ENCODE measurements around the gene PLPP1.
A peak's percentile ranks its signal among the peaks of the same experiment; 100 is the strongest.
"Not testable (repeated sequence)": the region's sequence is repeated elsewhere in the genome, so short reads cannot be mapped to it uniquely, and the experiment has no call there.

The PLPP1 gene

DNA sequence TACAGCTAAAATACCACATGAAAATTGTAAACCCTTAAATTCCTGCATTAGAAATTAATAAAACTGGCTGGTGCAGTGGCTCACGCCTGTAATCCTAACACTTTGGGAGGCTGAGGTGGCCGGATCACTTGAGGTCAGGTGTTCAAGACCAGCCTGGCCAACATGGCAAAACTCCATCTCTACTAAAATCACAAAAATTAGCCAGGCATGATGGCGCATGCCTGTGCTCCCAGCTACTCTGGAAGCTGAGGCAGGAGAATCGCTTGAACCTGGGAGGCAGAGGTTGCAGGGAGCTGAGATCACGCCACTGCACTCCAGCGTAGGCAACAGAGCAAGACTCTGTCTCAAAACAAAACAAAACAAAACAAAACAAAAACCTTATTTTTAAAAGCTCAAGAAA is 29.1 kb downstream of the PLPP1 start:
- not testable (repeated sequence) for DNase-seq (ENCODE audit: low read depth, low spot score)

DNA sequence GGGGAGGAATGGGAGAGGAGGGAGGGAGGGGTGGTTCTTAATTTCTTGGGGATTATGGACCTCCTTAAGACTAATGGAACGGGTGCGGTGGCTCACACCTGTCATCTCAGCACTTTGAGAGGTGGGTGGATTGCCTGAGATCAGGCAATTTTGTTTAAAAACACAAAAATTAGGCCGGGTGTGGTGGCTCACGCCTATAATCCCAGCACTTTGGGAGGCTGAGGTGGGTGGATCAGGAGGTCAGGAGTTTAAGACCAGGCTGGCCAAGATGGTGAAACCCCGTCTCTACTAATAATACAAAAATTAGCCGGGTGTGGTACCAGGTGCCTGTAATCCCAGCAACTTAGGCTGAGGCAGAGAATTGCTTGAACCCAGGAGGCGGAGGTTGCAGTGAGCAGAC is 30.8 kb downstream of the PLPP1 start:
- not testable (repeated sequence) for DNase-seq (ENCODE audit: low read depth, low spot score)

DNA sequence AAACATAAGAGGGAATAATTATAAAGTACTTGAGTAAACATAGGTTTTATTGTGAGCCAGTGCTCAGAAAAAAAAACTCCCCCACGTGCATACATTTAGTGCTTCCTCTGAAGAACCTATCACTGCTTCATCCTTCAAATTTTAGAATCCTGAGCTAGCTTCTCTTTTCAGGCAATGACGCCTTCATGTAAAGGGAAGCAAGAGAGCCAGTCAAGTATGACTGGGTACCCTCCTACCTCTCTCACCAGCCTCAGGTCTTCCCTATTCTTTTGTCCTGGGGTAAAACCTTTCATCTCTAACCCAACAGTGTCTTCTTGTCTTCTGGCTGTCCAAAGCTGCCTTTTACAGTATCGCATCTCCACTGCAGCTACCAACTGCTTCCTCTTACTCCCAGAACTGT is 32.0 kb downstream of the PLPP1 start:
- no peak for DNase-seq (ENCODE audit: low read depth, low spot score)

DNA sequence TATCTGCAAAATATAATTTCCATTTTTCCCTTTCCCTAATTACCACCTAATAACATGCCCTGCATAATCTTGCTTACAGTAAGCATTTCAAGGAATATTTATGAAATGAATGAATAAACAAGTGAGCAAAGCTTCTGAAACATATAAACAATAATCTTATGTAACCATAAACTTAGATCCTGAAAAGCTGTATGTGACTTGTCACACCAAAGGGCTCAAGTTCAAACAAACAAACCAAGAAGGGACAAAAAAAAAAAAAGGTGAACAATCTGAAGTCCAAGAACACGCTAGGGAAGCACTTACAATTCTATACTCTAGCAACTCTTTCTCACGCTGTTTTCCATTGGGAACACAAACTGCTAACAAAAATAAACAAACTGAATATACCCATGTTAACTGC is 36.3 kb downstream of the PLPP1 start:
- DNase-seq (ENCODE audit: low read depth, low spot score), result no peak

DNA sequence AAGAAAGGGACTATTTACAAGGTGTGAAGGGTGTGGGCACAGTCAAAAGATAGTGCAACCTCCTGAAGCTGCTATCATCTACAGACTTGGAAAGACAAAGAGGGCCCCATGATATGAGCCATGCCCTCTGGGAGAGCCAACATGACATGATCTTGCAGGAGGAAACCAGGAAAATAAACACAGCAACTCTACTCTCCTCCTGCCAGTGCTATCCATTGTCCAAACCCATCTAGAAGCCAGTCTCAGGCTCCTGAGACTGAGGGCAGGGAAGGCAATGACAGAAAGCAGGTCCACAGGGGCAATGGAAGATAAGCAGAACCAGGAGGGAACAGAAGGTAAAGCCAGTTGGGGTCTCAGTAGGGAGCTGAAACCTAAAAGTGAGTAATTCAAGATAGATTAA is 37.1 kb downstream of the PLPP1 start:
- DNase-seq (ENCODE audit: low read depth, low spot score), result no peak

DNA sequence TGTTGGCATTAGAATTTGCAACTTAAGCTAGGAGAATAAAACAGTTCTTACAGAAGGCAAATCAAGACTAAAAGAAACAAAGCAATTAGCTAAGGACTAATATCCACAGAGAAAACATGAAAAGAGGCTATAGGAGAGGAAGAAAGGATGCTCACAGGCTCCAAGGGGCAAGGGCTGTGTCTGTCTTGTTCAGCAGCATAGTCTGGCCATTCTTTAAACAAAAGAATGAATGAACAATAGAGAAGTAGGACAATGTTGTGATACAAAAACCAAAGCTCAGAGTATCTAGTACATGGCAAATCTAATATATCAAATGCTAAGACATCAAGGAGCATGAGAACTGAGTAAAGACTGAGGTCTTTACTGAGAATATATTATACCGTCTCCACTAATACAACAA is 39.5 kb downstream of the PLPP1 start:
- DNase-seq (ENCODE audit: low read depth, low spot score), result no peak

DNA sequence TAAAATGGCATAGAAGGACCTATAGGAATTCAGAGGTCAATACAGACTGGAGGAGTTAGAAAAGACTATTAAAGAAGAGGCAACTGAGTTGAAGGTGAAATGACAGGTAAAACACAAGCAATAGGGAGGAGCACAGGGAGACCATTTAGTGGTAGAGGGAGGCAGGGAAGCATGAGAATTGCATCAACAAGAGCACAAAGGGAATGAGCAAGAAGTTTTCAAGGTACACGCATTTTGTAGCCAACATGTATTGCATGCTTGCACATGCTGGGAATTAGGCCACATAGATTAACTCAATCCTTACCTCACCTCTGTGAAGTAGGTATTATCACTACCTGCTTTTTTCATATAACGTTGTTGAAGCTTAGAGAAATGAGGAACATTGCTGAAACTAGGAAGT is 42.3 kb downstream of the PLPP1 start:
- no peak for DNase-seq (ENCODE audit: low read depth, low spot score)

DNA sequence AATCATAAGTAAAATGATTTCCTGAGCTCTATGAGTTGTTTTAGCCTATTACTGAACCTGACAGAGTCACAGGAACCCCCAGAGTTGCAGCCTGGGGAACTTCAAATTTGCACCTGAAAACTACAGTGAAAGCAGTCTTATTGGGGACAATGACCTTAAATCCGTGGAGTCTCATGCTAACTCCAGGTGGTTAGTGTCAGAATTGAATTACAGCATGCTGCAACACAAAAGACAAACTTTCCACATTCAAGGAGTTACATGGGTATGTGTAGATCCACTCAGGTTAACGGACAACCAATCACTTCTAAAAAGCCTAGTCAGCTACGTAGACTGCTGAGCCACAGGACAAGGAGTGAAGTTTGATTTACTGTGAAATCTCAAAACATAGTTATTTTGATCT is 49.7 kb downstream of the PLPP1 start:
- DNase-seq (ENCODE audit: low read depth, low spot score), result no peak

DNA sequence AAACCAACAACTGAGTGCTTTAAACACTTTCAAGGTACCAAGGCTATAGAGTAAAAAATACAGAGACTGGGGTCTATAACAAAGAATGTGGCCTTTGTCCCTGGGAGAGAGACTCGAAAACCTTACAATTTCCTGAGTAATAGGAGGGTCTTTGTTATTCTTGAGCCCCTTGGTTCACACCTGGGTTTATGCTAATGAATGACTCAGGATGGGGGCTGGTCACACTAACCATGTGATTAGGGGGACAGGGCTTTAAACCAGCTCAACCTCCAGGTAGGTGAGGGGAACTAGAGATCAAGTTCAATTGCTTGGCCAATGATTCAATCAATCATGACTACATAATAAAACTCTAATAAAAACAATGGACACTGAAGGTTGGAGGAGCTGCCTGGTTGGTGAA is 50.2 kb downstream of the PLPP1 start:
- DNase-seq (ENCODE audit: low read depth, low spot score), result no peak

DNA sequence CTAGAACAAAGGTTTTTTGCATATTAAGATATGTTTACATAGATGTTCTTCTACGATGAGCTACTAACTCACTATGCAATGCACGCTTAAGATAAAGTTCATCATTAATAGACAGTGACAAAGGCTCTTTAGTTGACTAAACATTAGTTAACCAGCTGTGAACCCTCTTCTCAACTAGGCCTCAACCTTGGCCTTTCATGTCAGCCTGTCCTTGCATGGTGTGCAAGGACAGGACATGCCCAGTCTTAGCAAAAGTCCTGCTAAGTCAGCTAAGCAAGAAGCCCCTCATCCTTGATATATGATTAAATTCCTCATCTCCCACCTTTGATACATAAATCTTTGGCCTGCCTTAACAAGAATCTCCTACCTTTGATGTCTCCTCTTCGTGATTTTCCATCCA is 50.9 kb downstream of the PLPP1 start:
- no peak for DNase-seq (ENCODE audit: low read depth, low spot score)

DNA sequence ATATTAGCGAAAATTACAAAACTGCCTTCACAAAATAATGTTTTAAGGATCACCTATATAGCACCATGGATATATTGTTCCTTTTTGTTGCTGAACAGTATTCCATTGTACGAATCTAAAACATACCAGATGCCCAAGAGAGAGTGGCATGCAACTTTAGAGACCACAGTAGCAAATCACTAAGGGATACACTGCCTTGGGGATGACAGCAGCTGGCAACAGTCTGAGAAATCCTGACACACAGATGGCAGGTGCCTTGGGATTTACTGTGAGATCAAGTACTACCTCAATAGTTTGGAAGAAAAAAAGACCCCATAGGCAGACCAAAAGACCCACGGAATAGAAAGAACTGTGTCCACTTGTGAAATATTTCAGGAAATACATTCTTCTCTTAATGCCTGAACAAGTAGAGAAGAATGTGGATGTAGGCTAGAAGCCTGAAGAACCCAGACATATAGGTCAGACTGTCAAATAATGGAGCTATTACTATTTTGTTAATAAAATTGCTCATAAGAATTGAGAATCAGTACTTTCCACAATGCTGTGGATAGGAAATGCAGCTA is 53.4 kb downstream of the PLPP1 start:
- no peak for DNase-seq (ENCODE audit: low read depth, low spot score)

DNA sequence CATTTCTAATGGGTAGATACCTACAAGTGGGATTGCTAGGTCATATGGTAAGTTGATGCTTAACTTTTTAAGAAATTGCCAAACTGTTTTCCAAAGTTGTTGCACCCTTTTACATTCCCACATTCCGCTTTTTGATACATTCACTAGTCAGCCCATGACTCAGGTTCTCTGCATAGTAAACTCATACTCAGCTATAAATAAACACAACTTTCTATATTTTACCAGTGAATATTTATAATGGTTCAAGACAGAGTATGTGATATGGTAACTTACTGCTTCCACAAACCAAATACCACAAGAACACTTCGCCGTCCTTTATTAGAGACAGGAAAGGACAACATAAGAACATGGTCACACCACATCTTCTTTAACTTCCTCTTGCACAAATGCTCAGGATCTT is 54.0 kb downstream of the PLPP1 start:
- DNase-seq (ENCODE audit: low read depth, low spot score), result peak; percentile 4

DNA sequence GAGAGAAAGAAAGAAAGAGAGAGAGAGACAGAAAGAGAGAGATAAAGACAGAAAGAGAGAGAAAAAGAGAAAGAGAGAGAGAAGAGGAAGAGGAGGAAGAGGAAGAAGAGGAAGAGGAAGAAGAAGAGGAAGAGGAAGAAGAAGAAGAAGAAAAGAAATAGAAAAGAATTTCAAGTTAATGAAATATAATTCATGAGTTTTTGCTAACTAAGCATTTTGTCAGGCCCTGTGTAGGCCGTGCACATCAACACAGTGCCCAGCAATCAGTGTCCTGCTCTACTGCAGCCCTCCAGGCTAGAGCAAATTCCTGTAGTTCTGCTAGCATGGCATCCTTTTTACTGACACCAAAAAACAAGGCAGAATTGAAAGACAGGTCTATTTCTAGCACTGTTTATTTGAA is 62.1 kb downstream of the PLPP1 start:
- no peak for DNase-seq (ENCODE audit: low read depth, low spot score)

DNA sequence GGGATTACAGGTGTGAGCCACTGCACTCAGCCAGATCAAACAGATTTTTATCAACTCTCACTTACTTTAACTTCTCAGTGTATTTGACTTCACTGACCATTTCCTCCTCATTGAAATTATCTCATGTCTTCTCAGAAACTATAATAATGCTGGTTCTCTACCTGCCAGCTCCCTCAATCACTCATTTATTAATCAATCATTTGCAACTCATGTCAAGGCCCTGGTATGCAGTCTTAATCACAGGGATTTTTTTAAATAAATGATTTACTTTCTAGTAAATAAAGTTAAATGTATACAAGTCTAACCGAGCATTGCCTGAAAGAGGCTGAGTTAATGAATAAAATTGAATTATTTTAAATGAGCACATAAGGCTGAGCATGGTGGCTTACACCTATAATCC is 63.3 kb downstream of the PLPP1 start:
- DNase-seq (ENCODE audit: low read depth, low spot score), result no peak

DNA sequence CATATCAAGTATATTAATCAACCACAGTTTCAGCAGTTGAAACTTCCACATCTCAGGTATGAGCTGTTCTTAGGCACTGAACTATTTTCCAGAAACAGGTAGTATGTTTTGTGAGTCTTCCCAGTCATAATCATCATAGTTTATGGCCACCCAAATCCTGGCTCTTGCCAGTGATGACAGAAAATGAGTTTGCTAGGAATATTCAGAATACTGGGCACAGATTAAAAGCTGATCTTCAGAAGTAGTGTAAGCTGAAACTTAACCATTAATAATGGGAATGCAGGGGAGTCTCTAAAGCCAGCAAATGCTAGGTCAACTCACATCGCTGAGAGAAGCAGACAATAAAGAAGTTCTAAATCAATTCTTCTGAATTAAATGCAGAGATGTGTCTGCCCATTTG is 64.5 kb downstream of the PLPP1 start:
- DNase-seq (ENCODE audit: low read depth, low spot score), result no peak

DNA sequence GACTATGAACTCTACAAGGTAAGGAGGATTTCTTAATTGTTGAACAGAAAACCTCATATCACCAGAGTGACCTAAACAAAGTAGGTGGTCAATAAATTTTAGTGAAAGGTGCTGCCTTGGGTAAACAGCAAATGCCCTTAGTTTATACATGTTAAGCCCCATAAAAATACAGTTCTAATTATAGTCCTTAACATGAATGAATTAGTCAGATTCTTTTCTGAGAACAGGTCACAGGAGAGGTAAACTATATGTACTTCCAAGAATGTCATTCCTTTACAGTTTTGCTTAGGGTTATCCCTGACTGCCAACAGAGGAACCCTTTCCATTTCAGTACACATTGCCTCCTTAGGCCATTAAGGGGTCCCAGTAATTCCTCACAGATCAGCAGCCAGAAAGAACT is 64.9 kb downstream of the PLPP1 start:
- DNase-seq (ENCODE audit: low read depth, low spot score), result no peak

DNA sequence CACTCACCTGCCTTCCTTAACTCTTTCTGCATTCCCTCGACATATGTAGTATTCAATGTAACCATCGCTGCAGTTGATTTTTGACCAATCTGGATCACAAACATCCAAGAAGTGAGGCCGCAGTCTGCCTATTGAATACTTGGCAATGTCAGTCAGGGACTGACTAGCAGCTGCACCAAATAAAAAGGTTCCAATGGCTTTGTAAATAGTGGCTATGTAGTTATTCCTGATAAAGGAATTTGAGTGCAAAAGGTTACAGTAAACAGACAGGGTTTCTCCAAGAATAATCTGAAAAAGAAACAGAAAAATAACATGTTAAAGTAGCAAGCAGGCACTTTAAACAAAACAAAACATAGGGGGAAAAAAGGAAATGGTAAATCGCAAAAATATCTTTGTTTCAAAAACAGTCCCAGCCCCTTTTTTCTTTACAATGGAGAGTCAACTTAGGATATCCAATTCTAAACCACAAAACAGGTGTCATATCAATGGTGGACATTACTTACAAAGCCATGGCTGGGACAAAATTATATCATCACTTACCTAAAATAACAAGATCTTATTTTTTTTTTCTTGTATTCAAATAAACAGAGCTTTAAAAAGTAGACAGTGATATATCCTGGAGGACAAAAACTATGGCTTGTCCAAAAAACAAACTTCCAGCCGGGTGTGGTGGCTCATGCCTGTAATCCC is 66.8 kb downstream of the PLPP1 start:
- no peak for DNase-seq (ENCODE audit: low read depth, low spot score)

DNA sequence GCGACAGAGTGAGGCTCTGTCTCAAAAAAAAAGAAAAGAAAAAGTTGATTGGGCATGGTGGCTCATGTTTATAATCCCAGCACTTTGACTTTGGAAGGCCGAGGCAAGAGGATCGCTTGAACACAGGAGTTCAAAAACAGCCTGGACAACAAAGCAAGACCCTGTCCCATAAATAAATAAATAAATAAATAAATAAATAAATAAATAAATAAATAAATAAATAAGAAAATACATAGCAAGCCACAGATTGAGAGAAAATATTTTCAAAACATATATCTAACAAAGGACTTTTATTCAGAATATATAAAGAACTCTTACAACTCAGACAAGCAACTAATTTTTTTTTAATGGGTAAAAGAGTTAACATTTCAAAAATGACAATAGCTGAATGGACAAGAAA is 71.2 kb downstream of the PLPP1 start:
- DNase-seq (ENCODE audit: low read depth, low spot score), result no peak

DNA sequence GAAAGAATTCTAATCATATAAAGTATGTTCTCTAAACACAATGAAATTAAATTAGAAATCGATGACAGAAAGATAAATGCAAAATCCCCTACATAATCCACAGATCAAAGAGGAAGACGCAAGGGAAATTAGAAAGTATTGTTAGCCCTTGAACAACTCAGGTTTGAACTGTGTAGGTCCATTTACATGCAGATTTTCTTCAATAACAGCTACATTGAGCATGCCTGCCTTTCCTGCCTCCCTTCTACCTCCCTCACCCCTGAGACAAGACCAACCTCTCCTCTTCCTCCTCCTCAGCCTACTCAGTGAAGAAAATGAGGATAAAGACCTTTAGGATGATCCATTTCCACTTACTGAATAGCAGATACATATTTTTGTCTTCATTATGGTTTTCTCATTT is 75.2 kb downstream of the PLPP1 start:
- no peak for DNase-seq (ENCODE audit: low read depth, low spot score)

DNA sequence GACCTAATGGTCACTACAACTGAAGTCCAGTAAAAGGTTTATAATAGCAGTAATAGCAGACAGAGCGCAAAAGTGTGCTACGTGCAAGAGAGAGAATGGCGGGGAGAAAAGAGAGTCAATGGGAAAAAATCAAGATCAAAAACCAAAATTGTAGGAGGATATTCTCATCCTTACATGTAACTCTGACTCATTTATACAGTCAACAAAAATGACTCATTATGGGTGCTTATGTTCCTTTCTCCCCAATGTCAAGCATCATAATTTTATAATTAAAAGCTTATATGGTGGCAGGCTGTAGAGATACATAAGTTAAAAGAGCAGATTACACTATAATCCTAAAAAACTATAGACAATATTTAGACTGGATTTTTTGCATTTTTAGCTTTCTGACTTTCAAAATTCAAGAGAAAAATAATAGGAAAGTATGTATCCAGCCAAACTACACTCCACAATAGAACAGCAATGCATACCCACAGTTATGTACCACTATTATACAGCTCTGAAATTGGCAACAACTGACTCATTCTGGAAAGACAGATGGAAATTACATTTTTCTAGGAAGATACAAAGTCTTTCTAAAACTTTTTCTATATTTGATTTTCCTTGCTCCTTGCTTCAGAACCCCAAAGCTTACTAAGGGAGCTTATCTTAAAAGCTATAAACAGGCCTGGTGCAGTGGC is 78.4 kb downstream of the PLPP1 start:
- peak; percentile 31 for DNase-seq (ENCODE audit: low read depth, low spot score)

DNA sequence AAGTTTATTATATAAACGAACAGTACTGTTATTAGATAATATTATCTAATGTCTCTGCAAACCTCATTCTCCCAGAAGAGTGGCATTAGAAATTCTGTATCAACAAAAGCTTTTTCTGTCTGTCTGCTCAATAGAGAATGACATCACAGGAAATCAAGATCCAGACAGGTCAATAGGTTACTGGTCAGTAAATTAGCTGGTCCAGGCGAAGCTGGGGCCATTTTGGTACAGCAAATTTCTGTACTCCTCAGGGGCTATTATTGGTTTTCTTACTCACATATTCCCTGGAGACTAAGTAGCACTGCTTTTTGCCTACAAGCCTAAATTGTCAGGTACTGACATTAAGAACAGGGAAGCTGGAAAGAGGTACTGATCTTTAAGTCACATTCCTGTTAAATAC is 80.5 kb downstream of the PLPP1 start:
- DNase-seq (ENCODE audit: low read depth, low spot score), result no peak

DNA sequence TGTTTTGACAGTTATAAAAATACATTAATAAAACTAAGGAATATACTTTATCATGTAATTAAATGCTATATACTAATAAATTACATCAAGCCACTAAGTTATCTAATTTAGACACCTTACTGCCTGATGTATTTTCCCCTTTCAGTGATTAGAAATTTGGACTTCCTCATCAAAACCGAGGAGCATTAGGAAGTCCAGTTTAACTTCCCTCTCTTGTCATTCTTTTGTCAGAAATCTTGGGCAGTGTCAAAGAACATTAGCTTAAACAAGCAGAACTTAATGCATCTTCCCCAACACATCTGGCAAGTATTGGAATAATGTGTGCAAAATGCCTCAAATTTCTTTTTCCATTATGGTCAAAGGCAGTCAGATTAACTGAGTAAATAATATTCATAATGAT is 81.6 kb downstream of the PLPP1 start:
- no peak for DNase-seq (ENCODE audit: low read depth, low spot score)

DNA sequence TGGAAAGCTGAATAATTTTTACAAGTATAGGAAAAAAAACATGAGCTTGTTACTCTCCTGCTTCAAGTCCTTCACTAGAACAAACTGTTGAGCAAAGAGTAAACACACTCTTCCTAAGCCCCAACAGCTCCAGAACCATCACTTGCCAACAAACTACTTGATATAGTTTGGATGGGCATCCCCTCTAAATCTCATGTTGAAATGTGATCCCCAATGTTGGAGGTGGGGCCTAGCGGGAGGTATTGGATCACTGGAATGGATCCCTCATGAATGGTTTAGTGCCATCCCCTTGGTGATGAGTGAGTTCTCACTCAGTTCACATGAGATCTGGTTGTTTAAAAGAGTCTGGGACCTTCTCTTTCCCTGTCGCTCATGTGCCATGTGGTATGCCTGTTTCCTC is 82.8 kb downstream of the PLPP1 start:
- DNase-seq (ENCODE audit: low read depth, low spot score), result no peak
